Measurements from ENCODE around the gene WAPL. TPM values are rescaled to one million over a fixed set of nuclear protein-coding genes. Genes with fewer than 3 reads are reported as not detected.

WAPL gene
- total RNA-seq, 2 experiments from 2014 or later = 30.2 to 33.5 TPM

DNA sequence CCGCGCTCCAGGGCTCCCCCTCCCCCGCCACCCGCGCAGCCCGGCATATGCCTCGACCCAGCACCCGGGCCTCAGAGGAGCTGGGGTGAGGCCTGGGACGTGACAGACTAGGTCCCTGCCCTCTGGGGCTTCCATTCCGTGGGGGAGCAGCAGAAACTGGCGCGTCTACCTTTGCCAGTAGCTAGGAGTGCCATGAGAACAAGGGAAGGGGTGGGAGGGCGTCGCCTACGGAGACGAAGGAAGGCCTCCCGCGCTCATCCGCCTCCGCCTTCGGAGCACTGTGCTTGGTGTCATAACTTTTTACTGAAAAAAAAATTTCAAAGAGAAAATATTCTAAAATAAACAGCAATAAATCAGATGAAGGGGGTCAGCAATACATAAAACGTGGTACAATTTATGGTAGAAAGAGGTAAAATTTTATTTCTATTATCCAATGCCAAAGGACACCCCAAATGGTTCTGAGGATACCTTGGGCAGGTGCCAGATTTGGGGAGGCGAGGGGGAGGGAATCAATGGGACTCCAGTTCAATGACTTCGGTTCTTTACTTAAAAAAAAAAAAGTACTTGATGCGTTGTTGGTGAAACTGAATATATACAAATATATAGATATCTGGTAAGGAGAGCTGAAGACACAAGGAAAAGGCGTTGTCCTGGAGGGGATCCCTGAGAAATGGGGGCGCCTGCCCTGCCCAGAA is 119.9 kb downstream of the WAPL start:
- no peaks in the 10 kb centered on the region for H3K27me3 Mint-ChIP-seq (ENCODE audit: low read depth)
- DNase-seq = peak; percentile 37
- intact Hi-C loops (cut with micrococcal nuclease) = loop anchor here (1.0 to 5.0 kb wide), 6 partner anchors 17 to 693 kb away; partner anchors contain the start of genes BMPR1A, GLUD1 and SHLD2
- H3K9me3 Mint-ChIP-seq = no peaks in the 10 kb centered on the region
- H3K36me3 Mint-ChIP-seq (ENCODE audit: low read depth) = no peaks in the 10 kb centered on the region
- peaks cover 15% of the 10 kb centered on the region for H3K4me1 Mint-ChIP-seq (ENCODE audit: low read depth)
- CTCF ChIA-PET = interaction anchor here (0.7 to 4.7 kb wide), 6 partner anchors 11 to 306 kb away, joined by 4 to 55 read pairs (median 7); no protein-coding TSS in a partner anchor
- H3K27ac Mint-ChIP-seq = peak overlapping the region; percentile 46
- peak overlapping the region; percentile 87 for H3K4me3 Mint-ChIP-seq

DNA sequence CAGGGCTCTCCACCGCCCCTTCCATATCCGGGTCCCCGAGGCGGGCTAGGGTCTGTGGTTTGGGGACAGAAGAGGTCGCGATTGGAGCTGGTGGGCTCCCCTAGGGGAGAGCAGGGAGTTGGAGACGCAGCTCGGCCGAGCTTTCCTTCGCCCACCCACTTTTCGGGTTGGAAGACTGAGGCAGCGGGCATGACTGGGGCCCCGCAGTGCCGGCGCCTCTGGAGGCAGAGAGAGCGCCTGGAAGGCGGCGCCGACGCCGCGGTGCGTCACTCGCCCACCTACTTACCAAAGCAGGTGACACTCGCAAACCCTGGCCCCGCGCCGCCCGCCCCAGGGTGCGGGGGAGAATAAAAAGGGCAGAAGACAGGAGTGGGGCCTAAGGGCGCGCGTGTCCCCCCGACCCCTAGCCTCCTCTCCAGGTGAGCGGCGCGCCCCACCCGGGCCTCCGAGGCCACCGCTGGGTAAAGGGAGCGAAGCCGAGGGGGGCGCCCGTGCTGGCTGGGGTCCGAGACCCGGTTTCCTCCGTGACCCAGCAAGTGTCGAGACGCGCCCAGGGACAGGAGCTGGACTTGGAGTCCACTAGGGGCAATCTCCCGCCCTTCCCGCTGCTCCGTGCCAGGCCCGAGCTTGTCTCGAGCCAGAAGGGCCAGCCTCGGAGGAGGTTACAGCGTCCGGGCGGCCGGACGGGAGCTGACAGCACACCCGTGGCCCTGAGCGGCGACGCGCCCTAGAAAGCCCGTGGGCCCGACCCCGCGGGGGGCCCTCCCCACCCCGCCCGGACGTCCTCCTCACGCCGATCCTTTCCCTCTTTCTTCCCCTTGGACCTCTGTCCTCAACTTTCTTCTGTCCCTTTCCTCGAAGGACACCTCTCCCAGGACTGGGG is 120.6 kb downstream of the WAPL start:
- Mint-ChIP-seq H3K27me3 (ENCODE audit: low read depth) (no peaks in the 10 kb centered on the region), H3K36me3 (ENCODE audit: low read depth) (no peaks in the 10 kb centered on the region), H3K4me1 (ENCODE audit: low read depth) (peaks cover 15% of the 10 kb centered on the region), H3K4me3 (peak overlapping the region; percentile 87), H3K27ac (peak overlapping the region; percentile 87), H3K9me3 (no peaks in the 10 kb centered on the region)
- CTCF ChIA-PET = interaction anchor here (0.7 to 4.7 kb wide), 22 partner anchors 8 to 344 kb away, joined by 3 to 56 read pairs (median 4); partner anchors contain the start of gene WAPL
- peak; percentile 79 for DNase-seq
- intact Hi-C loops (cut with micrococcal nuclease) = loop anchor here (1.0 to 5.0 kb wide), 12 partner anchors 12 to 694 kb away; partner anchors contain the start of genes BMPR1A, GLUD1, SHLD2 and WAPL

DNA sequence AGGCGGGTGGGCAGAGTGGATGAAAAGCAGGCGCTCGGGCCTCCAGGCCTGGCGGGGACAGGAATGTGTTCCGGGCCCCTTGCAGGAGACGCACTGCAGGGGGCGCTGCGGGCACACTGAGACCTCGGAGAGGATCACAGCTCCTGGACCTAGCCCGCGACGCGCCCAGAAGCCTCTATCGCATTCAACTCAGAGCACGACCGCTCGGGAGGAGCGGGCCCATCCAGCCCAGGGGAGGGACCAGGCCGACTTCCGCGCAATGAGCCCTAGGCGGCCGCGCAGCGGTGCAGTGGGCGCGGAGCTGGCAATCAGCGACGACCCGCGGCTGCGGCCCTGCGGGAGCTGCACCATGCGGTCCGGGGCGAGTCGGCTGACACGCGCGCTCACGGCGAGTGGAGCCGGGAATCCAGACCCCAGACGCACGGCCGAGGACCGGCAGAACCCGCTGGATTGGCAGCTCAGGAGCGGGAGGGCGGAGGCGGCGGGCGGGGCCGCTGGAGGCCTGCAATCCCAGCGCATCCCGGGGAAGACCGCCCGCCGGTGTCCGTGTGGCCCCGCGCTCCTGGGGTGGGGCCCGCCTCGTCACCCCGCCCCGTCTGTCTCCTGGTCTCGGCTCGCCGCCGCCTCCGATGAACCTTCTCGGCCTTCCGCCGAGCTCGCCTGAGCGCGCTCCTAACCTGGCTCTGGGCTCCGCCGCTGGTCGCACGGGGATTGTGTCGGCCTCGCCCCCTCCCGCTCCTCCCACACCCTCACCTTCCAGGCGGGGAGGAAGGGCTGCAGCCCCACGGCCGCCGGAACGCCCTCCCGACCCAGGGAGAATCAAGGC is 121.5 kb downstream of the WAPL start:
- CTCF ChIA-PET = interaction anchor here (0.5 to 4.7 kb wide), 33 partner anchors 9 to 1899 kb away, joined by 3 to 56 read pairs (median 4); partner anchors contain the start of gene WAPL
- peak overlapping the region; percentile 87 for H3K4me3 Mint-ChIP-seq
- no peaks in the 10 kb centered on the region for H3K27me3 Mint-ChIP-seq (ENCODE audit: low read depth)
- H3K36me3 Mint-ChIP-seq (ENCODE audit: low read depth) = no peaks in the 10 kb centered on the region
- intact Hi-C loops (cut with micrococcal nuclease) = loop anchor here (1.0 to 5.0 kb wide), 13 partner anchors 11 to 695 kb away; partner anchors contain the start of genes BMPR1A, GLUD1, SHLD2 and WAPL
- peak; percentile 98 for DNase-seq
- H3K4me1 Mint-ChIP-seq (ENCODE audit: low read depth) = peaks cover 15% of the 10 kb centered on the region
- peak overlapping the region; percentile 87 for H3K27ac Mint-ChIP-seq
- no peaks in the 10 kb centered on the region for H3K9me3 Mint-ChIP-seq

DNA sequence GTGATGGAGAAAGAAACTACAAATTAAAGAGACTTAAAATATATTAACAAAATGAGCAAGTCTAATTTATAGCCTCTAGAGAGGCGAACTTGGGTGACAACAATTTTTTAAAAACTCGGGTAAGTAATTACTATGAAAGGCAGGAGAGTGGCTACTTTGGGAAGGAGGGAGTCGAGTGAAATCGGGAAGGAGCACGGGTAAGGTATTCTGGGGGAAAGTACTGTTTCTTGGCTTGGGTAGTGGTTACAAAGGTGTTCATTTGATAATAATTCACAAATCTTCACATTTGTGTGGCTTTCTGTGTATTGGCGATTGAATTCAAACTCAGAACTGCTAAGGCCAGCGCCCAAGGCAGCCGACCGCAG is 122.1 kb downstream of the WAPL start:
- H3K4me1 Mint-ChIP-seq (ENCODE audit: low read depth) = peaks cover 15% of the 10 kb centered on the region
- H3K36me3 Mint-ChIP-seq (ENCODE audit: low read depth) = no peaks in the 10 kb centered on the region
- peak overlapping the region; percentile 87 for H3K4me3 Mint-ChIP-seq
- no peaks in the 10 kb centered on the region for H3K9me3 Mint-ChIP-seq
- H3K27me3 Mint-ChIP-seq (ENCODE audit: low read depth) = no peaks in the 10 kb centered on the region
- CTCF ChIA-PET = interaction anchor here (0.6 to 4.7 kb wide), 18 partner anchors 8 to 1899 kb away, joined by 3 to 56 read pairs (median 4); partner anchors contain the start of gene WAPL
- H3K27ac Mint-ChIP-seq = peak overlapping the region; percentile 71
- no peak for DNase-seq
- intact Hi-C loops (cut with micrococcal nuclease) = loop anchor here (1.0 to 5.0 kb wide), 2 partner anchors 245 to 498 kb away; no protein-coding TSS in a partner anchor

- H3K36me3 Mint-ChIP-seq (ENCODE audit: low read depth) = no peaks in the 10 kb centered on the region
- no peaks in the 10 kb centered on the region for H3K9me3 Mint-ChIP-seq
- intact Hi-C loops (cut with micrococcal nuclease) = loop anchor here (5.0 kb wide), 1 partner anchor 500 kb away; no protein-coding TSS in a partner anchor
- no peak overlapping the region for H3K27ac Mint-ChIP-seq
- CTCF ChIA-PET = interaction anchor here (1.0 to 2.0 kb wide), 2 partner anchors 145 to 188 kb away, joined by 3 to 8 read pairs; no protein-coding TSS in a partner anchor
- no peaks in the 10 kb centered on the region for H3K27me3 Mint-ChIP-seq (ENCODE audit: low read depth)
- peaks cover 17% of the 10 kb centered on the region for H3K4me1 Mint-ChIP-seq (ENCODE audit: low read depth)
- H3K4me3 Mint-ChIP-seq = no peak overlapping the region
- DNase-seq = no peak
Measured at GRCh38 chr10:86397120-86397519, 124.5 kb downstream of the WAPL start.

DNA sequence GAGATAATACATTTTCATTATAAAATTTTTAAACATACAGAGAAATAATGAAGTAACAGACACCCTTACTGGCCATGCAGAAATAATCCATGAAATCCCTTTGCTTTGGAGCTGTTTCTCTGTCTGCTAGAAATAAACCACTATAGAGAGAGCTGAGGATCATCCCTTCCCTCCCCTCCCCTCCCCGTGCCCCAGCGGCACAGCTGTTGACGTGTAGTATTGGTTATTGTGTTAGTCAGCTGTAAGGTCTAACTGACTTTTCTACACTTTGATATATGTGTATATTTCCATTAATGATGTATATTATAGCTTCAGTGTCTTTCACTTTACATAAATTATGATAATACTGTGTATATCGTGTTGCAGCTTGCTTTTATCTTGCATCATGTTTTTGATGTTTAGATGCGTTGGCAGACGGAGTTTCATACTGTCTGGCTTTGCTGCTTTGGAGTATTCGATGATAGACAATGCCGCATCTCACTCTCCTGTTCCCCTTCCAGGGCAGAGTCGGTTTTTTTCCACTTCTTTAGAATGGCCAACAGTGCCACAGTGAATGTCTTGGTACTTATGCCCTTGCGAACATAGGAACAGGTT is 127.6 kb downstream of the WAPL start:
- no peak overlapping the region for H3K27ac Mint-ChIP-seq
- H3K4me1 Mint-ChIP-seq (ENCODE audit: low read depth) = peaks cover 7% of the 10 kb centered on the region
- H3K27me3 Mint-ChIP-seq (ENCODE audit: low read depth) = peaks cover 11% of the 10 kb centered on the region
- intact Hi-C loops (cut with micrococcal nuclease) = no loop called here
- H3K4me3 Mint-ChIP-seq = no peak overlapping the region
- H3K9me3 Mint-ChIP-seq = no peaks in the 10 kb centered on the region
- DNase-seq = peak; percentile 43
- CTCF ChIA-PET = interaction anchor here (0.6 to 3.0 kb wide), 3 partner anchors 8 to 1062 kb away, joined by 3 to 12 read pairs (median 5); no protein-coding TSS in a partner anchor
- no peaks in the 10 kb centered on the region for H3K36me3 Mint-ChIP-seq (ENCODE audit: low read depth)

DNA sequence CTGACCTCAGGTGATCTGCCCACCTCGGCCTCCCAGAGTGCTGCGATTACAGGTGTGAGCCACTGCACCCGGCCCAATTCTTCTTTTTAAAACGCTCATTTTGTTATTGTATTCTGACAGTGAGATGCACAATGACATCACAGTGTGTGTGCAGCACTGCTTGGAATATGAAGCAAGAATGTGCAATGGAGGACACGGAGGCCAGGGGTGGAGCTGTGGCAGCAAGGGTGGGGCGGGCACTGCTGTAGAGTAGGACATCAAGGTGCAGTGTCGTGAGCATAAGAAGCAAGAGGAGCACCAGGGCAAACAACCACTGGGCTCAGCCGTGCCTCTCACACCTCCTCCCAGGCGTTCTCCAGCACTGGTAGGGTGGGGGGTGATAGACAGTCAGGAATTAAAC is 128.2 kb downstream of the WAPL start:
- Mint-ChIP-seq H3K9me3 (no peaks in the 10 kb centered on the region), H3K36me3 (ENCODE audit: low read depth) (no peaks in the 10 kb centered on the region)

DNA sequence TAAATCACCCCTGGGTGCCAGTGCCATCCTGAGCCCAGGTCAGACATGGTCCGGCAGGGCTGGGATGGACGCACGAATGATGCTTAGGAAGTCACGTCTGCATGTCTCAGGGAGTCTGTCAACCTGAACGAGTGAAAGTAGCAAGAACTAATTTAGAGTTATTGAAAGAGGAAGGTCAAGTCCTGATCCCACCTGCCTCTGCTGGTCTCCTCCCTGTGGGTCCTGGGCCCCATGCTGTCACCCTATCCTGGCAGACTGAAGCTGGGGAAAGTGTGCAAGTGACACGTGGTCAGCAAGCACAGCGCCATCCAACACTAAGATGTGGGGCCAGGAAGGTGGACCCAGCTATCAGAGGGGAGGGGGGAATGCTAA is 128.9 kb downstream of the WAPL start:
- peaks cover 7% of the 10 kb centered on the region for H3K4me1 Mint-ChIP-seq (ENCODE audit: low read depth)
- CTCF ChIA-PET = interaction anchor here (3.0 kb wide), 1 partner anchor 191 kb away, joined by 12 read pairs; no protein-coding TSS in a partner anchor
- H3K4me3 Mint-ChIP-seq = no peak overlapping the region
- H3K27me3 Mint-ChIP-seq (ENCODE audit: low read depth) = peaks cover 18% of the 10 kb centered on the region
- DNase-seq = no peak
- no peaks in the 10 kb centered on the region for H3K9me3 Mint-ChIP-seq
- intact Hi-C loops (cut with micrococcal nuclease) = no loop called here
- no peak overlapping the region for H3K27ac Mint-ChIP-seq
- no peaks in the 10 kb centered on the region for H3K36me3 Mint-ChIP-seq (ENCODE audit: low read depth)

More for the DNA sequence above, 128.2 kb downstream of the WAPL start:
- no peak overlapping the region for H3K4me3 Mint-ChIP-seq
- peaks cover 13% of the 10 kb centered on the region for H3K27me3 Mint-ChIP-seq (ENCODE audit: low read depth)
- no peak overlapping the region for H3K27ac Mint-ChIP-seq
- H3K4me1 Mint-ChIP-seq (ENCODE audit: low read depth) = peaks cover 7% of the 10 kb centered on the region
- DNase-seq = no peak
- CTCF ChIA-PET = interaction anchor here (0.6 to 3.0 kb wide), 3 partner anchors 8 to 1061 kb away, joined by 3 to 12 read pairs (median 5); no protein-coding TSS in a partner anchor
- intact Hi-C loops (cut with micrococcal nuclease) = no loop called here

DNA sequence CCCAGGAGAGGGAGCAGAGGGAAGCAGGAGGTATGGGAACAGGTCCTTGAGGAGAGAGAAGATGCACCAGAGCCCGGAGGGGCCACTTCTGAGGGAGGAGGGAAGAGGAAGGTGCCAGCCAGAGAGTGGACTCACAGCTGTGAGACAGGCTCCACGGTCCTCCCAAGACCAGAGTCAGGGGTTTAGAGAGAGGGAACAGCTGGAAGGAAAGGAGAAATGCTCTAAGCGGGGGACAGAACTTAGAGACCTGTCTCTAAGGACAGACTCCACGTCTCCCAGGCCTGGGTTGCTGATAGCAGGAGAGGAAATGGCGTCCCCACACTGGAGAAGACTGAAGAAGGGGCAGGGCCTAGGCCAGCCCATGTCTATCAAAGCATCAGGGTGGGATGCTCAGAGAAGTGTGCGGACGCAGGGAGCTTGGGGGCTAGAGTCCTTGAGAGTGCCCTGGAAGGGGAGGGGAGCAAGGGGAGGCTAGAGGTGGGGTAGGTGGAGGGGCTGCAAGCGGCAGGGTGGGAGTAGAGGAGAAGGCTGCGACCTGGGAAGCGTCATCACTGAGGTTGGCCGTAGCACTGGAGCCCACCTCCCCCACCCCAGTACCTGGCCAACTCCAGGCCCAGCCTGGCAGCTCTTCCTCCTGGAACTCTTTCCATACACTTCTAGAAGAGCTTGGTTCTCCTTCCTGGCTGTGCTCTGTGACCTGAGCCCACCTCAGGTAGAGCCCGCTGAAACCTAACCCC is 129.4 kb downstream of the WAPL start:
- no peak overlapping the region for H3K27ac Mint-ChIP-seq
- CTCF ChIA-PET = interaction anchor here (0.9 to 3.0 kb wide), 2 partner anchors 8 to 192 kb away, joined by 4 to 12 read pairs; no protein-coding TSS in a partner anchor
- intact Hi-C loops (cut with micrococcal nuclease) = no loop called here
- H3K27me3 Mint-ChIP-seq (ENCODE audit: low read depth) = peaks cover 24% of the 10 kb centered on the region
- peaks cover 7% of the 10 kb centered on the region for H3K4me1 Mint-ChIP-seq (ENCODE audit: low read depth)
- no peak for DNase-seq
- no peaks in the 10 kb centered on the region for H3K9me3 Mint-ChIP-seq
- no peaks in the 10 kb centered on the region for H3K36me3 Mint-ChIP-seq (ENCODE audit: low read depth)
- H3K4me3 Mint-ChIP-seq = no peak overlapping the region

DNA sequence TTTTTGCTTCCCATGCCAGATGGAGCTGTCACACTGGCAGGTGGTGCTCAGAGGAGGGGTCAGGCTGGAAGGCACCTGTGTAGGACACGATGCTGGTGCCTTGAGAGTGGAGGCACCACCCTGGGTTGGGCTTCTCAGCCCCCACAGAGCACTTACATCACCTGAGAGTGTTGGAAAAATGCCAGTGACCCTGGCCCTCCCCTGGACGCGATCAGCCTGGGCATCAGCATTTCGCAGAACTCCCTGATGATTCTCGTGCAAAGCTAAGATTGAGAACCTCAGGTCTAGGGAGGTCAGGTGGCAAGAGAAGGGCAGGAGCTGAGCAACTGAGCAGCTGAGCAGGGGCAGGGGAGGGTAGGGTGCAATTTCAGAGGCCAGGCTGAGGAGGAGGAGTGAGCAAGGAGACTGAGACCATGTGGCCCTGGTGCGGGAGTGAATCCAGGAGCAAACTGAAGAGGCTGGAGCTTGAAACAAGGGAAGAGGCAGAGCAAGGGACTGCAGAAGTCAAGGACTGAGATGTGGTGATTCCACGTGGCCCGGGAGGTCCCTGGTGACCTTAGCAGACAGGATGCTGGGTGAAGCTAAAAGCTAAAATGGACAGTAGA is 130.3 kb downstream of the WAPL start:
- no peak overlapping the region for H3K4me3 Mint-ChIP-seq
- CTCF ChIA-PET = interaction anchor here (0.6 to 3.0 kb wide), 4 partner anchors 9 to 193 kb away, joined by 3 to 12 read pairs (median 4); no protein-coding TSS in a partner anchor
- no peaks in the 10 kb centered on the region for H3K36me3 Mint-ChIP-seq (ENCODE audit: low read depth)
- no peak for DNase-seq
- intact Hi-C loops (cut with micrococcal nuclease) = no loop called here
- no peak overlapping the region for H3K27ac Mint-ChIP-seq
- peaks cover 25% of the 10 kb centered on the region for H3K27me3 Mint-ChIP-seq (ENCODE audit: low read depth)
- peaks cover 7% of the 10 kb centered on the region for H3K4me1 Mint-ChIP-seq (ENCODE audit: low read depth)
- no peaks in the 10 kb centered on the region for H3K9me3 Mint-ChIP-seq
